ENCODE results near the gene BMPER.

The BMPER gene

GRCh38 chr7:33892945-33893344 lies 12.4 kb upstream of the BMPER start:
- DNase-seq, result no peak

- no peak for DNase-seq
Observed at GRCh38 chr7:33893377-33893776, 12.0 kb upstream of the BMPER start.

GRCh38 chr7:33895025-33895804 lies 10.1 kb upstream of the BMPER start:
- peak; percentile 55 for DNase-seq

- DNase-seq, result no peak
Observed at GRCh38 chr7:33900501-33900900, 4.8 kb upstream of the BMPER start.

- DNase-seq, result no peak
Observed at GRCh38 chr7:33901199-33901598, 4.1 kb upstream of the BMPER start.

GRCh38 chr7:33901847-33902246 lies 3.5 kb upstream of the BMPER start:
- no peak for DNase-seq

- DNase-seq, result no peak
Observed at GRCh38 chr7:33902746-33903145, 2.6 kb upstream of the BMPER start.

- no peak for DNase-seq
Observed at GRCh38 chr7:33903791-33904680, 1.3 kb upstream of the BMPER start.

- DNase-seq, result peak; percentile 65
Observed at GRCh38 chr7:33904681-33905388, 504 bp upstream of the BMPER start.

- no peak for DNase-seq
Observed at GRCh38 chr7:33906697-33907096, 1.4 kb downstream of the BMPER start.

- no peak for DNase-seq
Observed at GRCh38 chr7:33907625-33908024, 2.3 kb downstream of the BMPER start.

- no peak for DNase-seq
Observed at GRCh38 chr7:33909318-33909717, 4.0 kb downstream of the BMPER start.

- DNase-seq, result no peak
Observed at GRCh38 chr7:33909755-33910154, 4.4 kb downstream of the BMPER start.

GRCh38 chr7:33910756-33911155 lies 5.4 kb downstream of the BMPER start:
- DNase-seq, result no peak

GRCh38 chr7:33916357-33917081 lies 11.2 kb downstream of the BMPER start:
- DNase-seq, result no peak

GRCh38 chr7:33917661-33918060 lies 12.3 kb downstream of the BMPER start:
- no peak for DNase-seq

GRCh38 chr7:33918438-33919143 lies 13.3 kb downstream of the BMPER start:
- no peak for DNase-seq

- no peak for DNase-seq
Observed at GRCh38 chr7:33919449-33919848, 14.1 kb downstream of the BMPER start.

- DNase-seq, result no peak
Observed at GRCh38 chr7:33921216-33921938, 16.0 kb downstream of the BMPER start.

- no peak for DNase-seq
Observed at GRCh38 chr7:33922820-33923219, 17.5 kb downstream of the BMPER start.

Measured in NCI-H2171 (cell line).